GM21528 (cell line): ENCODE data around the gene SLC39A5.
"Not testable (repeated sequence)": the region's sequence is repeated elsewhere in the genome, so short reads cannot be mapped to it uniquely, and the experiment has no call there.

Source experiments
- ATAC-seq: cut with Tn5 transposase; IDR thresholded peaks from one replicate; pipeline ENCODE4 v1.9.1; 2021; ENCODE audit warnings: mild to moderate bottlenecking, moderate library complexity; ENCODE audit not compliant: unreplicated experiment, low FRiP score

Gene SLC39A5

DNA sequence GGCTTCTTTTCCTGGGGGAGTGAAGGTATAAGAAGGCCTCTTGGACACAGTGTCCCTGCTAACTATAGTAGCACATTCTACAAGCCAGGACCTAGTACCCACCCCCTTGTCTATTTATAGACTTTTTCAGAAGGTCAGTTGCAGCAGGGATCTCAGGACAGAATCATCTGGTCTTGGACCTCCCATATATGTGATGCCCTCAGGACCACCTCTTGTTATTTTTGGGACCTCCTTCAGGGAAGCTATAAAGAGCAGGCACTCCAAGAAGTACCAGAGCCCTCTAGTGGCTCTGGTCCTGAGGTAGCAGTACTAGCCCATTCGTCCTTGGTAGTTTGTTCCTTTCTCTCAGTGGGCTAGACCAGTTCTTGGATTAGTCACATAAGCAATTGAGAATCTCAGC, 41.2 kb downstream of the SLC39A5 start:
- no peak for ATAC-seq

DNA sequence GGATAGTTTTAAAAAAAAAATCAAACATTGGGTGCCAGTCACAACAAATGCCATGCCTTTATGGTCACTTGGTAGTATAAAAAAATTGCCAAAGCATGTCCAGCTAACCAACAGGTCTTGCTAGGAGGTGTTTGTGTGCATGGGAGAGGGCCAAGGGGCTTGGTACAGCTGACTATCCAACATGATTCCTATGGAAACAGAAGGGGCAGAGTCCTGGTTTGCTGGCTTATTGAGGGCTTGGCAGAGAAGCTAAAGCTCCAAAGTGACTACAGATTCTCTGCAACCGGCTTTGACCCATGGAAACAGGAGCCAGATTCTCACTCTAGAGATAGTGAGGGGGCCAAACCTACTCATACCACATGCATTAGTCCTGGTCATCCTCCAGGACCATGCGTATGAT, 42.6 kb downstream of the SLC39A5 start:
- not testable (repeated sequence) for ATAC-seq

DNA sequence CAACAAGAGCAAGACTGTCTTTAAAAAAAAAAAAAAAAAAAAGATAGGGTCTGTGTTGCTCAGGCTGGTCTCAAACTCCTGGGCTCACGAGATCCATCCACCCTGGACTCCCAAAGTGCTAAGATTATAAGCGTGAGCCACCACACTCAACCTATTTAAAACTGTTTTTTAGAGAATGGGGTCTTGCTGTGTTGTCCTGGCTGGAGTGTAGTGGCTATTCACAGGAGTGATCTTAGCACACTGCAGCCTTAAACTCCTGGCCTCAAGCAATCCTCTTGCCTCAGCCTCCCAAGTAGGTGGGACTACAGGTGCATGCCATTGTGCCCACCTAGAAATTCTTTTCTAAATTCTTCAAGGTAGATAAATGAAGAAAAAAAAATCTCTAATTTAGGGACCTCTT, 44.4 kb downstream of the SLC39A5 start:
- no peak for ATAC-seq

- ATAC-seq: no peak
These were observed 49.1 kb downstream of the SLC39A5 start for GRCh38 chr12:56278905-56279304.

GRCh38 chr12:56280849-56281248, 51.0 kb downstream of the SLC39A5 start:
- no peak for ATAC-seq

DNA sequence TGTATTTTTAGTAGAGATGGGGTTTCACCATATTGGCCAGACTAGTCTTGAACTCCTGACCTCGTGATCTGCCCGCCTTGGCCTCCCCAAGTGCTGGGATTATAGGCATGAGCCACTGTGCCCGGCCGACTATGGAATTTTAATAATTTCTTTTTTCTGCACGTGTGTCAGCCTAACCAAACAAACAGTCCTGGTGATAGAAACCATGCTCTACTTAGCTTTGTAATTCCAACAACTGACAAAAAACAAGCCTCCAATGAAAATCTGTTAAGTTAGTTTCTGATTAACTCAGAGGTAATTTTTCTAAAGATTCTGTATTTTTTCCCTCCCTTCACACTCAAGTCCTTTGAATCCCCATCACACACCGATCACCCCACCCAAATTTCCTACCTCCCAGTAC, 52.2 kb downstream of the SLC39A5 start:
- ATAC-seq: no peak

- ATAC-seq: no peak
These were observed 52.7 kb downstream of the SLC39A5 start for GRCh38 chr12:56282579-56282978.

DNA sequence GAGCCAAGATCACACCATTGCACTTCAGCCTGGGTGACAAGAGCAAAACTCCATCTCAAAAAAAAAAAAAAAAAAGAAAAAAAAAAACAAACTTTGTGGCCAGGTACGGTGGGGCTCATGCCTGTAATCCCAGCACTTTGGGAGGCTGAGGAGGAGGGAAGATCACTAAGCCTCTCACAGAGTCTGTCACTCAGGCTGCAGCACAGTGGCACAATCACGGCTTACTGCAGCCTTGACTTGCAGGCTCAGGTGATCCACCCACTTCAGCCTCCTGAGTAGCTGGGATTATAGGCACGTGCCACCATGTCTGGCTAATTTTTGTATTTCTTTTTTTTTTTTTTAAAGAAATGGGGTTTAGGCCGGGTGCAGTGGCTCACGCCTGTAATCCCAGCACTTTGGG, 54.4 kb downstream of the SLC39A5 start:
- not testable (repeated sequence) for ATAC-seq

DNA sequence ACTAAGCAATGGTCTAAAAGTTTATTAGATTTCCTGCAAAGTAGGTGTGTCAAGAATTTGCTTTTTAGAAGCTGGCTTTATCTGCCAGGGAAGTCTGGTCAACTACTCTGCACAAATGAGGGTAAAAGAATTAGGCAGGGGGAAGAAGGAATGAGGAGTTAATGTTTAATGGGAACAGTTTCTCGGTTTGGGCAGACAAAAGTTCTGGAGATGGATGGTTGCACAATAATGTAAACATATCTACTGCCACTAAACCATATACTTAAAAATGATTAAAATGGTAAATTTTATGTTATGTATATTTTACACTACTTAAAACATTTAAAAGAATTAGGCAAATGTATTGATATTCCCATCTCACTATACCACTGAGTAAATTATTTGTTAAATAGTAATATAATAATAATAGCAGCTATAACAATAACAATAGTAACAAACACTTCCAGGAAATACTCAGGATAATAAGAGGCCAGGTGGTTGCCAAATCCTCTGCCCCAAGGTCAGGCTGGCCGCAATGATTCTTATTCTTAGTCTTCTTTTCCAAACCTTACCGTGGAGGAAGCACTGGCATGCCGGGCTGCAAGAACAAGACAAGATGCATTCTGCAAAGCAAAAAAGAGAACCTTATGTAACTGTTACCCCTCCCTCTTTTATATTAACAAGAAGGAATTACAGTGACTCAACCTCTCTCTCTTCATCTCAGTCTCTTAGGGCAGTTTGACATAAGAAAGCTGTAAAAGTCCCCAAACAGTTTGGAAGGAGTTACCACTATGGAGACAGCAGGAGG, 56.4 kb downstream of the SLC39A5 start:
- no peak for ATAC-seq
